Measurements from ENCODE around the gene OR6C68.

DNA sequence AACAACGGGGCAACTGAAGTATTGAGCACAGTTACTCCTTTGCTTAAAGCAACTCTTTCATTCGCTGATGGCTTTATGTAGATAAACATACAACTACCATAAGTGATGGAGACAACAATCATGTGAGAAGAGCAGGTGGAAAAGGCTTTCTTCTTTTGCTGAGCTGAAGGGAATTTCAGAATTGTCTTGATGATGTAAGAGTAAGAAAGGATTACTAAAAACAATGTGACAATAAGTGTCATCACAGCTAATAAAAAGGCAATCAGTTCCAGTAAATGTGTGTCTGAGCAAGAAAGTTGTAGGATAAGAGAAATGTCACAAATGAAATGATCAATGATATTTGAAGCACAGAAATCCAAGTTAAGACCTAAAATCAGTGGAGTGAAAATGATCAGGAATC is 22.9 kb upstream of the OR6C68 start:
- TF ChIP-seq, protein P1, sequence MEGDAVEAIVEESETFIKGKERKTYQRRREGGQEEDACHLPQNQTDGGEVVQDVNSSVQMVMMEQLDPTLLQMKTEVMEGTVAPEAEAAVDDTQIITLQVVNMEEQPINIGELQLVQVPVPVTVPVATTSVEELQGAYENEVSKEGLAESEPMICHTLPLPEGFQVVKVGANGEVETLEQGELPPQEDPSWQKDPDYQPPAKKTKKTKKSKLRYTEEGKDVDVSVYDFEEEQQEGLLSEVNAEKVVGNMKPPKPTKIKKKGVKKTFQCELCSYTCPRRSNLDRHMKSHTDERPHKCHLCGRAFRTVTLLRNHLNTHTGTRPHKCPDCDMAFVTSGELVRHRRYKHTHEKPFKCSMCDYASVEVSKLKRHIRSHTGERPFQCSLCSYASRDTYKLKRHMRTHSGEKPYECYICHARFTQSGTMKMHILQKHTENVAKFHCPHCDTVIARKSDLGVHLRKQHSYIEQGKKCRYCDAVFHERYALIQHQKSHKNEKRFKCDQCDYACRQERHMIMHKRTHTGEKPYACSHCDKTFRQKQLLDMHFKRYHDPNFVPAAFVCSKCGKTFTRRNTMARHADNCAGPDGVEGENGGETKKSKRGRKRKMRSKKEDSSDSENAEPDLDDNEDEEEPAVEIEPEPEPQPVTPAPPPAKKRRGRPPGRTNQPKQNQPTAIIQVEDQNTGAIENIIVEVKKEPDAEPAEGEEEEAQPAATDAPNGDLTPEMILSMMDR (IDR thresholded peaks at IDR 0.05): no peak
- TF ChIP-seq POLR2AphosphoS5 (IDR thresholded peaks at IDR 0.05) (no peak), POLR2A (IDR thresholded peaks at IDR 0.05) (no peak)

All from breast epithelium (tissue), 3 donors.